ENCODE data around the gene RNF26. TPM values are rescaled to one million over a fixed set of nuclear protein-coding genes. Genes with fewer than 3 reads are reported as not detected.

The RNF26 gene
- total RNA-seq, 1 experiment from 2014 or later, result 45.6 TPM

DNA sequence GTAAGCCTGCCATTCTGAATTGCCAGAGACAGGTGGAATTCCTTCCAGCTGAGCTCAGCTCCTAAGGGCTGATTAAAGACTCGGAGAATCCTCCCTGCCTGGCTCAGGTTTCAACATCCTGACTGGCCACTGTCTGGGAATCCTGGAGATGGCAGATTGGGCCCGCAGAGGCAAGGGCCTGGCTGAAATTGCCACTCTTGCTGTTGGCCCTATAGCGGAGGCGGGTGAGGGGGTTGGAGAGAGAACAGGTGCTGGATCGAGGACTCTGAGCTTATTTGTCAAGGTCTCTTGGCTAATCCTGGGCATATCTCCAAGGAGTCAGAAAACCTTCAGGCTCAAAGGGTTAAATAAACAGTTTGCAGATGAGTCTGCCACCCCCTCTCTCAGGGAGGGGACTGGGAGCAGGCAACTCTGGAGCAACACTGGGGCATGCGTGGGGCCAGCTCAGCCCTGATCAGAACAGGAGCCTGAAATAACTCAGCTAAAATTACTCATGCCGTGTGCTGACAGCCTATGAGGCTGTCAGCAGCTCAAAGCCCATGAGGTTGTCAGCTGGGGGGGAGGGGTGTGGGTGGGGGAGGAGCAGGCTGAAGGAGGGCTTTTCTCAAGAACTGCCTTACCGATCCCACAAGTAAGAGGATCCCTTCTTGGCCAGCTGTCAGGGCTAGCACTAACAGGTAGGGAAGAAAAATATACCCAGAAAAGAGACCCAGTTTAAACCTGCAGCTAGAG lies 26.9 kb downstream of the RNF26 start:
- Histone ChIP-seq H3K4me2 (ENCODE audit: low read length) (peak overlapping the region; percentile 85), H3K4me1 (ENCODE audit: control insufficient read depth in 1 of 2, insufficient read depth in 2 of 2, low read length in 2 of 2) (peaks cover 26 to 52% of the 10 kb centered on the region in 2 experiments), H3K9ac (ENCODE audit: low read length) (peak overlapping the region; percentile 48), H3K4me3 (replicated peaks in 1 of 2; ENCODE audit: low read depth in 1 of 2, low read length in 2 of 2) (peak overlapping the region in 1 of 2 experiments; percentile 37; a peak in 3 of 4 replicates), H3K9me2 (ENCODE audit: insufficient read depth) (no peaks in the 10 kb centered on the region), H2AFZ (ENCODE audit: low read depth, low read length, poor library complexity, severe bottlenecking) (no peak overlapping the region), H3K79me2 (ENCODE audit: insufficient read depth, low read length) (no peaks in the 10 kb centered on the region), H3K9me3 (ENCODE audit: control insufficient read depth in 1 of 2, insufficient read depth in 1 of 2, low read depth in 1 of 2, low read length in 2 of 2) (no peaks in the 10 kb centered on the region), H3K27me3 (ENCODE audit: insufficient read depth, low read length) (peaks cover 6% of the 10 kb centered on the region; the same call in 1 of the 2 replicates), H3K27ac (ENCODE audit: low read depth, low read length) (peak overlapping the region; percentile 40; the same call in 1 of the 2 replicates), H3K36me3 (ENCODE audit: control insufficient read depth in 1 of 2, insufficient read depth in 2 of 2, low read length in 2 of 2) (peaks cover 0 to 6% of the 10 kb centered on the region in 2 experiments; a peak in 1 of 4 replicates), H4K20me1 (ENCODE audit: insufficient read depth) (no peaks in the 10 kb centered on the region)
- no TSS peak for BruUV-seq (replicated peaks)
- ChIA-PET CTCF (interaction anchor here (1.5 to 3.7 kb wide), 5 partner anchors 11 to 113 kb away, joined by 7 to 23 read pairs (median 15); partner anchors contain the start of gene C1QTNF5), RAD21 (ENCODE audit: low non-redundant PET in 1 of 2, low total read pairs in 2 of 2, uncharacterized antibody in 2 of 2, unreplicated experiment in 2 of 2) (interaction anchor here in 1 of 2 experiments (1.2 kb wide), 1 partner anchor 113 kb away, joined by 5 read pairs; no protein-coding TSS in a partner anchor), POLR2A (interaction anchor here (0.6 to 1.6 kb wide), 6 partner anchors 9 to 346 kb away, joined by 3 to 9 read pairs (median 3); a partner anchor contains a TSS)
- intact Hi-C loops (cut with micrococcal nuclease), result no loop called here
- ATAC-seq (peak; percentile 66), DNase-seq (ENCODE audit: low read depth, low spot score) (peak; percentile 79)
- no peak for TF ChIP-seq EZH2 (IDR thresholded peaks at IDR 0.05)
- no peak; the same call in none of the 2 replicates for TF ChIP-seq SIN3A (IDR thresholded peaks at IDR 0.05; ENCODE audit: low read depth)
- no peak for TF ChIP-seq POLR2A (IDR thresholded peaks at IDR 0.05; ENCODE audit: borderline replicate concordance, extremely low read depth, insufficient read depth, insufficient read length)
- TF ChIP-seq ELF1 (IDR thresholded peaks at IDR 0.05; ENCODE audit: borderline replicate concordance, low read depth), result no peak
- TF ChIP-seq POLR2AphosphoS5 (IDR thresholded peaks at IDR 0.05; ENCODE audit: low read depth, low read length), result no peak
- TF ChIP-seq EZH2phosphoT487 (IDR thresholded peaks at IDR 0.05; ENCODE audit: borderline replicate concordance), result no peak
- TF ChIP-seq ZNF274 (IDR thresholded peaks at IDR 0.05; ENCODE audit: low read depth, low read length), result no peak
- TF ChIP-seq SP1 (IDR thresholded peaks at IDR 0.05; ENCODE audit: low read depth), result peak; percentile 55
- TF ChIP-seq, protein P1, sequence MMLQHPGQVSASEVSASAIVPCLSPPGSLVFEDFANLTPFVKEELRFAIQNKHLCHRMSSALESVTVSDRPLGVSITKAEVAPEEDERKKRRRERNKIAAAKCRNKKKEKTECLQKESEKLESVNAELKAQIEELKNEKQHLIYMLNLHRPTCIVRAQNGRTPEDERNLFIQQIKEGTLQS (IDR thresholded peaks at IDR 0.05), result no peak
- TF ChIP-seq, protein P2, sequence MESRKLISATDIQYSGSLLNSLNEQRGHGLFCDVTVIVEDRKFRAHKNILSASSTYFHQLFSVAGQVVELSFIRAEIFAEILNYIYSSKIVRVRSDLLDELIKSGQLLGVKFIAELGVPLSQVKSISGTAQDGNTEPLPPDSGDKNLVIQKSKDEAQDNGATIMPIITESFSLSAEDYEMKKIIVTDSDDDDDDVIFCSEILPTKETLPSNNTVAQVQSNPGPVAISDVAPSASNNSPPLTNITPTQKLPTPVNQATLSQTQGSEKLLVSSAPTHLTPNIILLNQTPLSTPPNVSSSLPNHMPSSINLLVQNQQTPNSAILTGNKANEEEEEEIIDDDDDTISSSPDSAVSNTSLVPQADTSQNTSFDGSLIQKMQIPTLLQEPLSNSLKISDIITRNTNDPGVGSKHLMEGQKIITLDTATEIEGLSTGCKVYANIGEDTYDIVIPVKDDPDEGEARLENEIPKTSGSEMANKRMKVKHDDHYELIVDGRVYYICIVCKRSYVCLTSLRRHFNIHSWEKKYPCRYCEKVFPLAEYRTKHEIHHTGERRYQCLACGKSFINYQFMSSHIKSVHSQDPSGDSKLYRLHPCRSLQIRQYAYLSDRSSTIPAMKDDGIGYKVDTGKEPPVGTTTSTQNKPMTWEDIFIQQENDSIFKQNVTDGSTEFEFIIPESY (IDR thresholded peaks at IDR 0.05; ENCODE audit: extremely low read depth, insufficient replicate concordance, low read length), result no peak
- TF ChIP-seq RAD21 (IDR thresholded peaks at IDR 0.05; ENCODE audit: low read depth), result no peak
- 0 out of 2 replicates have a peak, but pooled peaks have one; percentile 22 for TF ChIP-seq FOSL1 (IDR thresholded peaks at IDR 0.05; ENCODE audit: low read depth)
- TF ChIP-seq SRF (IDR thresholded peaks at IDR 0.05; ENCODE audit: low read depth), result no peak
- TF ChIP-seq CBX3 (IDR thresholded peaks at IDR 0.05; ENCODE audit: low read depth), result no peak
- TF ChIP-seq YY1 (IDR thresholded peaks at IDR 0.05; ENCODE audit: extremely low read depth, insufficient replicate concordance, low read depth, low read length), result peak; percentile 10
- no peak for TF ChIP-seq ZFX (IDR thresholded peaks at IDR 0.05)
- TF ChIP-seq EGR1 (IDR thresholded peaks at IDR 0.05; ENCODE audit: low read depth), result peak; percentile 74
- TF ChIP-seq TCF7L2 (IDR thresholded peaks at IDR 0.05; ENCODE audit: borderline replicate concordance, extremely low read depth, insufficient read depth, insufficient read length), result peak; percentile 27
- peak; percentile 40 for TF ChIP-seq JUND (IDR thresholded peaks at IDR 0.05)
- TF ChIP-seq, protein P3, sequence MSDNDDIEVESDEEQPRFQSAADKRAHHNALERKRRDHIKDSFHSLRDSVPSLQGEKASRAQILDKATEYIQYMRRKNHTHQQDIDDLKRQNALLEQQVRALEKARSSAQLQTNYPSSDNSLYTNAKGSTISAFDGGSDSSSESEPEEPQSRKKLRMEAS (IDR thresholded peaks at IDR 0.05), result peak; percentile 75
- TF ChIP-seq CEBPB (IDR thresholded peaks at IDR 0.05; ENCODE audit: low read depth), result no peak; the same call in 1 of the 2 replicates
- TF ChIP-seq, protein P4, sequence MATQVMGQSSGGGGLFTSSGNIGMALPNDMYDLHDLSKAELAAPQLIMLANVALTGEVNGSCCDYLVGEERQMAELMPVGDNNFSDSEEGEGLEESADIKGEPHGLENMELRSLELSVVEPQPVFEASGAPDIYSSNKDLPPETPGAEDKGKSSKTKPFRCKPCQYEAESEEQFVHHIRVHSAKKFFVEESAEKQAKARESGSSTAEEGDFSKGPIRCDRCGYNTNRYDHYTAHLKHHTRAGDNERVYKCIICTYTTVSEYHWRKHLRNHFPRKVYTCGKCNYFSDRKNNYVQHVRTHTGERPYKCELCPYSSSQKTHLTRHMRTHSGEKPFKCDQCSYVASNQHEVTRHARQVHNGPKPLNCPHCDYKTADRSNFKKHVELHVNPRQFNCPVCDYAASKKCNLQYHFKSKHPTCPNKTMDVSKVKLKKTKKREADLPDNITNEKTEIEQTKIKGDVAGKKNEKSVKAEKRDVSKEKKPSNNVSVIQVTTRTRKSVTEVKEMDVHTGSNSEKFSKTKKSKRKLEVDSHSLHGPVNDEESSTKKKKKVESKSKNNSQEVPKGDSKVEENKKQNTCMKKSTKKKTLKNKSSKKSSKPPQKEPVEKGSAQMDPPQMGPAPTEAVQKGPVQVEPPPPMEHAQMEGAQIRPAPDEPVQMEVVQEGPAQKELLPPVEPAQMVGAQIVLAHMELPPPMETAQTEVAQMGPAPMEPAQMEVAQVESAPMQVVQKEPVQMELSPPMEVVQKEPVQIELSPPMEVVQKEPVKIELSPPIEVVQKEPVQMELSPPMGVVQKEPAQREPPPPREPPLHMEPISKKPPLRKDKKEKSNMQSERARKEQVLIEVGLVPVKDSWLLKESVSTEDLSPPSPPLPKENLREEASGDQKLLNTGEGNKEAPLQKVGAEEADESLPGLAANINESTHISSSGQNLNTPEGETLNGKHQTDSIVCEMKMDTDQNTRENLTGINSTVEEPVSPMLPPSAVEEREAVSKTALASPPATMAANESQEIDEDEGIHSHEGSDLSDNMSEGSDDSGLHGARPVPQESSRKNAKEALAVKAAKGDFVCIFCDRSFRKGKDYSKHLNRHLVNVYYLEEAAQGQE (IDR thresholded peaks at IDR 0.05; ENCODE audit: low read depth), result no peak

Measured in HCT116 (cell line).